ENCODE measurements around the gene MARCHF3.
"Not testable (repeated sequence)": the region's sequence is repeated elsewhere in the genome, so short reads cannot be mapped to it uniquely, and the experiment has no call there.

MARCHF3 gene

DNA sequence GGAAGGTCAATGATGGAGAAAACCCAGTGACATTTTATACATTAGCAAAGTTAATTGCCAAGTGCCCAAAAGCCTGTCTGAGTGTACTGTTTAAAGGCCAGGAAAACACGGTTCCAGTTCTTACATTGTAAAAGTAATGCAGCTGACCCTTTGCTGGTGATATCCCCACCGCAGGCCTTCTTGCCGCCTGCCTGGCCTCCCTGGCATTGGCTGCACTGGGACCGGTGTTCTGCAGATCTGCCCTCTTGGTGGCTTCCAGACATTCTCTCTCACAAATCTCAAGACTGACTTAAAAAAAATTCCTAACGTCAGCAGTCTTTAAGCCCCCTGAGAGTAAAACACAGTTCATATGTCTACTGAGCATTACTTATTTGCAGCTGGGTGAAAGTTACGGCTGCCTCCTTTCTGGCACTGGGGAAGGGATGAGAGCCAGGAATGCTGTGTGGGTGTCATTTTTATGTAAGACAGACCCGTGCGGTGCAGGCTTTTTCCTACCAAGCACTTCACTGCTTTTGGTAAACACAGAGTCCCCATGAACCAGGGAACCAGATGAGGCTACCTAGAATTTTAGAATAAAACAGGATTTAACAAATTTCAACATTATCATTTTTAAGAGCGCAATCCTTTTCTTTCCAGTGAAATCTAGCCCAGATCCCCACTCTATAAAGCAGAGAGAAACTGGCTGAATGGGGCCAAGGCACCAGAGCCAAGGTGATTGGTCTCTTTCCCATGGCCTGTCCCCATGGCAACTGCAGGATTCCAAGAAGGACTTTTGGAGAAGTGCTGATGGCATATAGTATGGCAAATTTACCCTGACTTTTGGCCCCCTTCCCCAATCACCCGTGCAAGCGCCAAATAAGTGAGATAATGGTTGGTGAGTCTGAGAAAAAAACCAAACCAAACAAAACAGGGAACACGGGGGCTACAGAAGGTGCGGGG, 172.6 kb downstream of the MARCHF3 start:
- DNase-seq (ENCODE audit: insufficient read length) (no peak), FAIRE-seq (no peak)

DNA sequence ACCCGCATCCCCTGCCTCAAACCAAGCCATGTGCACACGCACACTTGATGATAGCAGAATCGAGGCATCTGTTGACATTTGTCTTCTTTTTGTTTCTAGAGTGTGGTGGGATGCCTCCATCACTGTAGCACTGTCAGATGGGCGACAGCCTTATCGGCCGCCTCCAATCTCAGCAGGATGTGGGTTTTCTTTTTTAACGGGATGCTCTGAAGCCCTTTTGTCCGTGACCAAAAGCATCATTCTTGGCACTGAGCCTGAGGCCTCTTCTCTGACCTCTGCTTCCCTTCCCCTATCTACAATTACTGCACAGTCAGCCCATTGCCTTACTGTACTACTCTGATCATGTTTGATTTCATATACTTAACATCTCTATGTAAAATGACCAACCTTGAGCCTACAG, 175.1 kb downstream of the MARCHF3 start:
- no peak for TF ChIP-seq TAF1 (IDR thresholded peaks at IDR 0.05; ENCODE audit: borderline replicate concordance, low read depth, low read length)
- no peak for TF ChIP-seq POLR2AphosphoS5 (IDR thresholded peaks at IDR 0.05; ENCODE audit: low read depth, low read length)
- TF ChIP-seq POLR2A (IDR thresholded peaks at IDR 0.05; ENCODE audit: low read depth, low read length), result no peak
- no peak for DNase-seq (ENCODE audit: insufficient read length)
- FAIRE-seq, result no peak

More for the DNA sequence above, 172.6 kb downstream of the MARCHF3 start:
- TF ChIP-seq POLR2A (IDR thresholded peaks at IDR 0.05; ENCODE audit: low read depth, low read length) (no peak), POLR2AphosphoS5 (IDR thresholded peaks at IDR 0.05; ENCODE audit: low read depth, low read length) (no peak), TAF1 (IDR thresholded peaks at IDR 0.05; ENCODE audit: borderline replicate concordance, low read depth, low read length) (no peak)

DNA sequence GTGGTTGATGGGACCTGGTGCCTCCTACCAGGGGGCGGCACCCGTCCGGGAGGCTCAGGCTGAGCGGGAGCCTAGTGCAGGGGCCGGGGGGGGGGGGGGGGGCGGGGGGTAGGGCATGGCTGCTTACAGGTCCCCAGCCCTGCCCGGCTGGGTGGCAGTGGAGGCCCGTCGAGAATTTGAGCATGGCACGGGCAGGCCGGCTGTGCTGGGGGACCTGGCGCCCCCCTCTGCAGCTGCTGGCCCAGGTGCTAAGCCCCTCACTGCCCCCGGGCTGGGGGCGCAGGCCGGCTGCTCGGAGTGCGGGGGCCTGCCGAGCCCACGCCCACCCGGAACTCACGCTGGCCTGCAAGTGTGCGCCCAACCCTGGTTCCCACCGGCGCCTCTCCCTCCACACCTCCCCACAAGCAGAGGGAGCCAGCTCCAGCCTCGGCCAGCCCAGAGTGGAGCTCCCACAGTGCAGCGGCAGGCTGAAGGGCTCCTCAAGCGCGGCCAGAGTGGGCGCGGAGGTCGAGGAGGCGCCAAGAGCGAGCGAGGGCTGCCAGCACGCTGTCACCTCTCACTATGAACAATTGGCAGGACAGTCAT, 175.7 kb downstream of the MARCHF3 start:
- TF ChIP-seq POLR2A (IDR thresholded peaks at IDR 0.05; ENCODE audit: low read depth, low read length) (no peak), TAF1 (IDR thresholded peaks at IDR 0.05; ENCODE audit: borderline replicate concordance, low read depth, low read length) (no peak), POLR2AphosphoS5 (IDR thresholded peaks at IDR 0.05; ENCODE audit: low read depth, low read length) (no peak)
- DNase-seq (ENCODE audit: insufficient read length), result no peak
- FAIRE-seq, result no peak

DNA sequence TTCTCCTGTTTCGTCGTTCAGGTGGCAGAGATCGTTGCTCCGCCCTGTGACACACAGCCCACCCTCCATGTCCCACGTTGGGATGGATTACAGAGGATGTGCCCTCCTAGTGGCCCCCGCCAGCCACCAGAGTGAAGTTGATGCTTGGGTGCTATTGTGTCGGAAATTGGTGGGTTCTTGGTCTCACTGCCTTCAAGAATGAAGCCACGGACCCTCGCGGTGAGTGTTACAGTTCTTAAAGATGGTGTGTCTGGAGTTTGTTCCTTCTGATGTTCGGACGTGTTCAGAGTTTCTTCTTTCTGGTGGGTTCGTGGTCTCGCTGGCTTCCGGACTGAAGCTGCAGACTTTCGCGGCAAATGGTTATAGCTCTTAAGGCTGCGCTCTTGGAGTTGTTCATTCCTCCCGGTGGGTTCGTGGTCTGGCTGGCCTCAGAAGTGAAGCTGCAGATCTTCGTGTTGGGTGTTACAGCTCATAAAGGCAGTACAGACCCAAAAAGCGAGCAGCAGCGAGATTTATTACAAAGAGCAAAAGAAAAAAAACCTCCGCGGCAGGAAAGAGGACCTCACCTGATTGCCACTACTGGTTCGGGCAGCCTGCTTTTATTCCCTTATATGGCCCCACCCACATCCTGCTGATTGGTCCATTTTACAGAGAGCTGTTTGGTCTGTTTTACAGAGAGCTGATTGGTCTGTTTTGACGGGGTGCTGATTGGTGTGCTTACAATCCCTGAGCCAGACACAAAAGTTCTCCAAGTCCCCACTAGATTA, 176.6 kb downstream of the MARCHF3 start:
- not testable (repeated sequence) for DNase-seq (ENCODE audit: insufficient read length); FAIRE-seq

DNA sequence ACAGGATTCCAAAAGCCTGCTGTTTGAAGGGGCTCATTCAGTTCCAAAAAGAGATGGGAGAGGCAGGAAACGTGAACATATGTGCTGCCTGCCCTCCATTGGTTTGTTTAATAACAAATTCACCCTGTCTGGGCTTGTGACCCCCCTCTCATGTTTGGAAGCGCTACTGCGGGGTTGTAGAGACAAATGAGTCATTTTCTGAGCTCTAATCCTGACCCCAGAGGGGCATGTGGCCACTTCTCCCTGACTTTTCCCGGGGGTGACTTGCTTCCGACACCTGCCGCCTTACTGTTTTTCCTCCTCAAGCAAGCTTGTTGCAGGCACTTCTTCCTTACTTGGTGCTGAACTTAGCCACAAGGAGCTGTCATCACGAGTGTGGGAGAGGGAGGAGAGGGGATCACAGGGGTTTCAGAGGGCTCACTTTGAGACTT, 177.5 kb downstream of the MARCHF3 start:
- TF ChIP-seq TAF1 (IDR thresholded peaks at IDR 0.05; ENCODE audit: borderline replicate concordance, low read depth, low read length) (no peak), POLR2A (IDR thresholded peaks at IDR 0.05; ENCODE audit: low read depth, low read length) (no peak), POLR2AphosphoS5 (IDR thresholded peaks at IDR 0.05; ENCODE audit: low read depth, low read length) (no peak)
- FAIRE-seq, result no peak
- no peak for DNase-seq (ENCODE audit: insufficient read length)

DNA sequence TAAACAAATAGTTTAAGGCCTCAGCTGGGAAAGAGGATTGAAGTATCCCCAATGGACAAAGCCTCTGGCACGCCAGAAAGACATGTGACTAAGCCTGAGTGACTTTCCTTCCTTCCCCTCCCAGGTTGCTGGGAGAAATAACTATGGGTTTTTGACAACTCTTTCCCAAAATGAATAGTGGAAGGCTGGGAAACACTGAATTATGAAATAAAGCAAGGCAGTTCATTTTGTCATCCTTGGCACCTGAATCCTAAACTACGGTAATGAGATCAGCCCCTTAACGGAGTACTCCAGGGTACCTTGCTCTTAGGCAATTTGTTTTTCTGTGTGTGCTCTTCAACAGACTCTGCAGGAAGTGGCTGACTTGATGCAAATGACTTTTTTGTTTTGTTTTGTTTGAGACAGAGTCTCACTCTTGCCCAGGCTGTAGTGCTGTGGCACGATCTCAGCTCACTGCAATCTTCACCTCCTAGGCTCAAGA, 178.2 kb downstream of the MARCHF3 start:
- no peak for TF ChIP-seq TAF1 (IDR thresholded peaks at IDR 0.05; ENCODE audit: borderline replicate concordance, low read depth, low read length)
- TF ChIP-seq POLR2AphosphoS5 (IDR thresholded peaks at IDR 0.05; ENCODE audit: low read depth, low read length), result no peak
- no peak for TF ChIP-seq POLR2A (IDR thresholded peaks at IDR 0.05; ENCODE audit: low read depth, low read length)
- DNase-seq (ENCODE audit: insufficient read length) (no peak), FAIRE-seq (no peak)

DNA sequence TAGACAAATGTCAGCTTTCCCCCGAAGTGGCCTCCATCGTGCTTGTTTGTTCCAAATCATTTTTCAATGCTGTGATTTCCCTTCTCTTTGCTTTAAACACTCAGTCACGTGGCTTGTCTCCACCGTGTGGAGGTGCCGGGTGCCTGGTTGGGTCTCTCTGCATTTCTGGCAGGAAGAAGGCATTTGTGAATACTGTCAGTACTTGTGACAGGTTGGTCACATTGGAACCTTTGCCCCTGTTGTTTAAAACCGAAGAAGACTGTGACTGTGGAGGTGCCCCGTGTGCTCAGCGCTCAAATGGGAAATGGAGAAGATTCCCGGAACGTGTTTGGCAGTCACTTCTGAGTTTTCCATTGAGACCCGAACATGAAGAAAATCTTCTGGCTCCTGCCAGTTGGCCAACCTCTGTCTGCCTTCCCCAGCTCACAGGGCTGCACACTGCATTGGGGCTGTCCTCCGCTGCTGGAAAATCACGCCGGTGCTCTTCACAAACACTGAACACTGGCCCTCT, 178.8 kb downstream of the MARCHF3 start:
- no peak for TF ChIP-seq POLR2AphosphoS5 (IDR thresholded peaks at IDR 0.05; ENCODE audit: low read depth, low read length)
- no peak for TF ChIP-seq POLR2A (IDR thresholded peaks at IDR 0.05; ENCODE audit: low read depth, low read length)
- TF ChIP-seq TAF1 (IDR thresholded peaks at IDR 0.05; ENCODE audit: borderline replicate concordance, low read depth, low read length), result no peak

DNA sequence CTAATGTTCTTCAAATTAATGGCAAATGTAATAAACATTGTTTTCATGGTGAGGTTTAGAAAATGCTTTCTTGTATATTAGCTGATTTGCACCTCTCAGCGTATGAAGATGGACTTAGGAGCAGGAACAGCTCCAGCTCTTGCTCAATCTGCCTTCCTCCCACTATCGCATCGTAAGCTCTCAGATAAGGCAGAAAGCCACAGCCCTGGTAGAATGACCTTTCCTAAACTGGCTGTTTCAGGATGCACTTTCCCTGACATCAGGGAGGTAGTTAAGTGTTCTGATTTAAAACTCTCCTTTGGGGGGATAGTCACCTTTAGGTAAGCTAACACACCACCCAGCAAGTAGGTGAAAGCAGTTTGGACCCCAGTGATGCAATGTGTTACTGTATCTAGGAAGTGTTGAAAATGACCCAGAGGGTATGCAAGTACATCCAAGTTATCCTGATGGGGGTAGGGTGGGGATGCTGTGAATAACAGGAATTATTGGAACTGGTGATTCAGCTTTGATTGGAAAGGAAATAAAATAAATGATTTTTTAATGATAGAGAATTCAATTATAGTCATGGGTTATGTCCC, 181.2 kb downstream of the MARCHF3 start:
- FAIRE-seq, result no peak
- DNase-seq (ENCODE audit: insufficient read length), result no peak
- no peak for TF ChIP-seq POLR2A (IDR thresholded peaks at IDR 0.05; ENCODE audit: low read depth, low read length)
- no peak for TF ChIP-seq TAF1 (IDR thresholded peaks at IDR 0.05; ENCODE audit: borderline replicate concordance, low read depth, low read length)
- TF ChIP-seq POLR2AphosphoS5 (IDR thresholded peaks at IDR 0.05; ENCODE audit: low read depth, low read length), result no peak

More for the DNA sequence above, 178.8 kb downstream of the MARCHF3 start:
- DNase-seq (ENCODE audit: insufficient read length) (no peak), FAIRE-seq (no peak)

DNA sequence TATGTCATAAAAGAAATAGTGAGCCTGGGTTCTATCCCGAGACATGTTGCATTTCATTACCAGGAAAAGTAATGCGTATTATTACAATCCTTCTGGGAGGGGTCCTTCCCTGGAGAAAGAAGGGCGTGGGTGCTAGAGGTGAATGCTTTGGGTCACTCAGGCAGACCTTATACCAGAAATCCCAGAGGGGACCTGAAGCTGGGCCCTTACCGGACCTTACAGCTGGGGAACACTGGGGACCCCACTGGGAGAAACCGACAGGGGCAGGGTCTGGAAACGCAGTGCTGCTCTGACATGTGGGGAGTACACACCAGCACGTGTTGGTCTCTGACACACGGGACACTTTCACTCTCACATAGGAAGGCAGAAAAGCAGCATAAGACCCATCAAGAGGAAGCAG, 182.1 kb downstream of the MARCHF3 start:
- FAIRE-seq (no peak), DNase-seq (ENCODE audit: insufficient read length) (no peak)
- TF ChIP-seq POLR2AphosphoS5 (IDR thresholded peaks at IDR 0.05; ENCODE audit: low read depth, low read length) (no peak), TAF1 (IDR thresholded peaks at IDR 0.05; ENCODE audit: borderline replicate concordance, low read depth, low read length) (no peak), POLR2A (IDR thresholded peaks at IDR 0.05; ENCODE audit: low read depth, low read length) (no peak)

DNA sequence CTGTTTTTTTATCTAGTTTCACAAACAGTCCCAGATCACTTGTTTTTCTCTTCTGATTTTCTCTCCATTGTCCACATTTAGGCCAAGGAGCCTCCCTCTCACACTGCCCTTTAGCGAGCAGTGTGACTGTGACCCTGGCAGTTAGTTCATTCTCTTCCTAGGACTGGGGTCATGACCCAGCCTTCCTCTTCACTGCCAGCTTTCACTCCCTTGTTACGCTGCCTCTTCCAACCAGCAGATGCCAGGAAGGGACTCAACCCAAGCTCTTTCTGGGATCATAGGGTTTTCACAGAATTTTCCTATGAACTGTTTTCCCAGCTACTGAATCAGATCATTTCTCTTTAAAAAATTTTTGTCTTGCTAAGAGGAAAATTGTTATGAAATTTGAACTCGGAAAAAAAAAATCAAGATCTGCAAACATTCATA, 182.5 kb downstream of the MARCHF3 start:
- FAIRE-seq (no peak), DNase-seq (ENCODE audit: insufficient read length) (no peak)
- TF ChIP-seq POLR2AphosphoS5 (IDR thresholded peaks at IDR 0.05; ENCODE audit: low read depth, low read length) (no peak), POLR2A (IDR thresholded peaks at IDR 0.05; ENCODE audit: low read depth, low read length) (no peak), TAF1 (IDR thresholded peaks at IDR 0.05; ENCODE audit: borderline replicate concordance, low read depth, low read length) (no peak)

DNA sequence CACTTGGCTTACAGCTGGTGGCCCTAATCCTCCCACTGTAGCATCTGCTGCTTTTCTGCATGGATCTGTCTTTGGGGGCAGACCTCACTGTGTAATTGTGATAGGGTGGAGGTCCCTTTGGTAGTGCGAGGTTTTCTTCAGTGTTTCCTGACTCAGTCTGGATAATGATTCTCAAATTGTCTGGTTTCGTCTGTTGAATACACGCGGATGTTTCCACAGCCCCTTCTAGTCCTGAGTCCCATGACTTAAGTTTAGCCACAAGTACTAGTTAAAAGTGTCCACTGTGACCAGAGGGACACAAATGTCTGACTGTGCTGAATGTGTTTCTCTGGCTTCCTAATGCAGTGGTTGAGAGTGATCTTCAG, 182.9 kb downstream of the MARCHF3 start:
- no peak for FAIRE-seq
- no peak for DNase-seq (ENCODE audit: insufficient read length)

More for the DNA sequence above, 182.9 kb downstream of the MARCHF3 start:
- no peak for TF ChIP-seq POLR2A (IDR thresholded peaks at IDR 0.05; ENCODE audit: low read depth, low read length)

Measured in GM12892 (cell line).